Esophagus mucosa (tissue), 1 donor: ENCODE data around the gene JPH4. TPM values are rescaled to one million over a fixed set of nuclear protein-coding genes. Genes with fewer than 3 reads are reported as not detected.
"Not testable (repeated sequence)": the region's sequence is repeated elsewhere in the genome, so short reads cannot be mapped to it uniquely, and the experiment has no call there.

Experiments used
- ATAC-seq: fragments of 200-7000 bp; cut with Tn5 transposase; one replicate; pipeline ENCODE4 v1.9.1; 2020
- total RNA-seq: library from RNA; stranded (reverse); gene quantifications from one replicate; pipeline ENCODE4 v1.2.4, GENCODE V29; 2023
- donor health status: DM: yes; HTN: yes; CAD: no.

The JPH4 gene
- total RNA-seq, 1 donor from 2014 or later: 0.04 TPM

DNA sequence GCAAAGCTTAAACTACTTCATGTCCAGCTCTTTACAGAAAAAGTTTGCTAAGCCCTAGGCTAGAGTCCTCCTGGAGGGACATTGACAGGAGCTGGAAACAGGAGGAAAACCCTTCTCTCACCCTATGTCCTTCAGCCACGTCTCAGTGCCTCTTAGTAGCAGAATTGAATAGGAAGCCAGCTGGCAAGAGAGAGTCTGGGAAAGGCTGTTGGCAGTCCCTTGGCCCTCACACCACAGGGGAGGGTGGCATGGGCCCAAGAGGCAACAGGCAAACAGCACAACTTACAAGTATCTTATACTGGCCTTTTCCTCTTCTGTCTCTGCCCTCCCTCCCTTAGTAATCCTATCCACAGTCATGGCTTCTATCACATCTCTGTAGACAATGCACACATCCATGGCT lies 29.9 kb upstream of the JPH4 start:
- no peak for ATAC-seq

- peak; percentile 26 for ATAC-seq
These were observed 27.5 kb upstream of the JPH4 start for GRCh38 chr14:23605931-23606585.

GRCh38 chr14:23604675-23605170 lies 26.1 kb upstream of the JPH4 start:
- no peak for ATAC-seq

DNA sequence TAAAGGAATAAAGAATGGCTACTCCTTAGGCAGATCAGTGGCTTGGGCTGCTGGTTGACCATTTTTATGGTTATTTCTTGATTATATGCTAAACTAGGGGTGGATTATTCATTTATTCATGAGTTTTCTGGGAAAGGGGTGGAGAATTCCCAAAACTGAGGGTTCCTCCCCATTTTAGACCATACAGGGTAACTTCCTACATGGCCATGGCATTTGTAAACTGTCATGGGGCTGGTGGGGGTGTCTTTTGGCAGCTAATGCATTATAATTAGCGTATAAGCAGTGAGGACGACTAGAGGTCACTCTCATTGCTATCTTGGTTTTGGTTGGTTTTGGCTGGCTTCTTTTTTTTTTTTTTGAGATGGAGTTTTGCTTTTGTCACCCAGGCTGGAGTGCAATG lies 25.6 kb upstream of the JPH4 start:
- no peak for ATAC-seq

DNA sequence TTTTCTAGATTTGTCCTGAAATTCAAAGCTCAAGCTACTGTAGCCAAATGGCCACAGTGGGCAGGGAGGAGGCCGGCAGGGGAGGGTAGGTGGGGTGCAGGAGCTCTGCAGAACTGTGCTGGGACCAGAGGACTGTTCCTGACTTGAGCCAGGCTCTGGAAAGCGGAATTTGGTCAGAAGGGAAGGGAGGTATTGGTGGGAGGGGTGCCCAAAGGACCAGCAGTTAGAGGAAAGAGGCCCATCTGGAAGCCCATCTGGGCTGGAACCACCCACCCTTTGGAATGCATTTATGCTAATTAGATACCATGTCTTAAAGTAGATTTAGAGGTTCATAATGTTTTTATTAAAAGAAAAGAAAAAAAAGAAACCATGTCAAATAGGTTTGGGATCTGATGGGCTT lies 24.5 kb upstream of the JPH4 start:
- ATAC-seq: no peak

GRCh38 chr14:23602181-23603095 lies 23.8 kb upstream of the JPH4 start:
- ATAC-seq: no peak

DNA sequence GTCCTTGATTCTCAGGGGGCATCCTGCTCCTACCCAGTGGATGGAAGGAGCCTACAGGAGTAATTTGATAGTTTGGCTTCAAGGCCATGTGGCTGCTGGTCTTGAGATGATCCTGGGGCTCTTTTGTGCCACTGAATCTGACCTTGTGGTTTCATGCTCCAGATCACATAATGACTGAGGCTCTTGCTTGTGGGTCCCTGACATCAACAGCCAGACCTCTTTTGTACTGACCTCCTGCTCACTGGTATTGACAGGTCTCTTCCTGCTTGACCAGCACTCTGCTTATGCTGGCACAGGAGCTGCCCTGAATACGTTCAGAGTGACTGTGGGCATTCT lies 23.2 kb upstream of the JPH4 start:
- no peak for ATAC-seq

- no peak for ATAC-seq
These were observed 22.8 kb upstream of the JPH4 start for GRCh38 chr14:23601424-23601823.

GRCh38 chr14:23600806-23601205 lies 22.2 kb upstream of the JPH4 start:
- ATAC-seq: no peak

GRCh38 chr14:23600322-23600707 lies 21.7 kb upstream of the JPH4 start:
- ATAC-seq: no peak

- ATAC-seq: not testable (repeated sequence)
These were observed 15.6 kb upstream of the JPH4 start for GRCh38 chr14:23594191-23594590.

DNA sequence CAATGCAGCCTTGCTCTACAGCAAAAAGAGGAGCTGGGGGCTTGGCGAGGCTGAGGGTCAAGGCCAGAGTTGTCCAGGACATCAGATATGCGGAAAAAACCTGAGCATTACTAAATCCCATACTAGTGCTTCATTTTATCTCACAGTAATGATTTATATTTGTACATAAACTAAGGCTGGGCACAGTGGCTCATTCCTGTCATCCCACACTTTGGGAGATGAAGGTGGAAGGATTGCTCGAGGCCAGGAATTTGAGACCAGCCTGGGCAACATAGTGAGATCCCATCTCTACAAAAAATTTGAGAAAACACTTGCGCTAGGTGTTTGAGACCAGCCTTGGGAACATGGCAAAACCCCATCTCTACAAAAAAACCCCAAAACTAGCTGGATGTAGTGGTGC lies 11.6 kb upstream of the JPH4 start:
- no peak for ATAC-seq

GRCh38 chr14:23589606-23590005 lies 11.0 kb upstream of the JPH4 start:
- ATAC-seq: no peak

DNA sequence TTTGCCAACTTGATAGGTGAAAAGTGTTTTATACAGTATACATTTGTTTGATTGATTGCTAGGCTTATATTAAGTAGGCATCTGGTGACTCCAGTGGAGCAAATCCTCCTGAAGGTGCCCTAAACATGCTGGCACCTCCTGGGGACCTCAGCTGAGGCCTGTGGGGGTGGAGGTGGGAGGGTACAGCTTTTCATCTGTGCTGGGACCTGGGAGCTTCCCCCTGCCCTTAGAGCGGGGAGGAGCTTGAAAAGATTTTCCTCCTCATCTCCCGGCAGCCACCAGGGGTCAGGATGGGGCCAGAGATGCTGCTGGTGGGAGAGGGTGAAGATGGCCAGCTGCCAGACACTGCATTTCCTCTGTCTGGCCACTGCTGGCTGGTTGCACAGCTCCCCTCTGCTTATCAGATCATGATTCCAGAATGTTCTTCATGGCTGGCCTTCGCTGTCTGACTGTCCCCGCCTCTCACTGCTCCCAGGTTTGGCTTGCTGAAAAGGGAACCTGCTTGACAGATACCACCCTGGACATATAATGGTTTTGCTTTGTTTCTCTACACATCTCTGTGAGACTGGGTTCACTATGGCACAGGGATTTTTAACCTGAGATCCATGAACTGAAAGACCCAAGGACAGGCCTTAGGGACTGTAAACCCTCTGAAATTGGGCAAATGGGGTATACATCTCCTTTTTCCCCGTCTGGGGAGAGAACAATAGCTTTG lies 10.5 kb upstream of the JPH4 start:
- peak; percentile 83 for ATAC-seq

GRCh38 chr14:23584527-23585203 lies 6.1 kb upstream of the JPH4 start:
- not testable (repeated sequence) for ATAC-seq

DNA sequence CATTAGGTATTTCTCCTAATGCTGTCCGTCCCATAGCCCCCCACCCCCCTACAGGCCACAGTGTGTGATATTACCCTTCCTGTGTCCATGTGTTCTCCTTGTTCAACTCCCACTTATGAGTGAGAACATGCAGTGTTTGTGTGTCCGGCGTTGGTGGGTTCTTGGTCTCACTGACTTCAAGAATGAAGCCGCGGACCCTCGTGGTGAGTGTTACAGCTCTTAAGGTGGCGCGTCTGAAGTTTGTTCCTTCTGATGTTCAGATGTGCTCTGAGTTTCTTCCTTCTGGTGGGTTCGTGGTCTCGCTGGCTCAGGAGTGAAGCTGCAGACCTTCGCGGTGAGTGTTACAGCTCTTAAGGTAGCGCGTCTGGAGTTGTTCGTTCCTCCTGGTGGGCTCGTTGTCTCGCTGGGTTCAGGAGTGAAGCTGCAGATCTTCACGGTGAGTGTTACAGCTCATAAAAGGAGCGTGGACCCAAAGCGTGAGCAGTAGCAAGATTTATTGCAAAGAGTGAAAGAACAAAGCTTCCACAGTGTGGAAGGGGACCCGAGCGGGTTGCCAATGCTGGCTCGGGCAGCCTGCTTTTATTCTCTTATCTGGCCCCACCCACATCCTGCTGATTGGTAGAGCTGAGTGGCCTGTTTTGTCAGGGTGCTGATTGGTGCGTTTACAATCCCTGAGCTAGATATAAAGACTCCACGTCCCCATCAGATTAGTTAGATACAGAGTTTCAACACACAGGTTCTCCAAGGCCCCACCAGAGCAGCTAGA lies 5.4 kb upstream of the JPH4 start:
- not testable (repeated sequence) for ATAC-seq

GRCh38 chr14:23582906-23583760 lies 4.5 kb upstream of the JPH4 start:
- no peak for ATAC-seq

- no peak for ATAC-seq
These were observed 2.3 kb upstream of the JPH4 start for GRCh38 chr14:23580948-23581281.

DNA sequence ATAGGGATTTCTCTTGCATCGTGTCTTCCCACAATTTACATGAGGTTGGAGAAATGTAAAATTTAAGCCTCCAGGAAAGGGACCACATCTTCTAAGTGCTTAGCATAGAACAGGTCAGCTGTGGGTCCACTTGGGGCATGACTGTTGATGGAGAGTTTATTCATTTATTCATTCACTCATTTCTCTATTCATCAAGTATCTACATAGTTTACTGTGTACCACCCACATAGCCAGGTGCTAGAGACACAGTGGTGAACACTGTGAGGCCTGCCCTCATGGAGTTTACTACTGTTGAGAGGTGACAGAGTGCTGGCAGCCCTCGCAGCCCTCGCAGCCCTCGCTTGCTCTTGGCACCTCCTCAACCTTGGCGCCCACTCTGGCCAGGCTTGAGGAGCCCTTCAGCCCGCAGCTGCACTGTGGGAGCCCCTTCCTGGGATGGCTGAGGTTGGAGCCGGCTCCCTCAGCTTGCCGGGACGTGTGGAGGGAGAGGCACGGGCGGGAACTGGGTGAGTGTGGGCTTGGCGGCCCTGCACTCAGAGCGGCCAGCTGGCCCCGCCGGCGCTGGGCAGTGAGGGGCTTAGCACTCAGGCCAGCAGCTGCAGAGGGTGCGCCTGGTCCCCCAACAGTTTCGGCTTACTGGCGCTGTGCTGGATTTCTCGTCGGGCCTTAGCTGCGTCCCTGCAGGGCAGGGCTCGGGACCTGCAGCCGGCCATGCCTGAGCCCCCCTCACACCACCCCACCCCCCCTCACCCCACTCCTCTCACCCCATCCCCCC lies 1.7 kb upstream of the JPH4 start:
- no peak for ATAC-seq

- no peak for ATAC-seq
These were observed 1.1 kb upstream of the JPH4 start for GRCh38 chr14:23579739-23580138.

GRCh38 chr14:23579311-23579630 lies 681 bp upstream of the JPH4 start:
- ATAC-seq: no peak
